Liver (tissue), 9 donors: ENCODE data around the gene TMEM231. TPM values are rescaled to one million over a fixed set of nuclear protein-coding genes. Genes with fewer than 3 reads are reported as not detected.

Experiments used
- DNase-seq: peaks from one replicate; pipeline ENCODE4 v3.0.0-alpha.2; 2017; ENCODE audit warnings: low spot score
- H3K27ac ChIP-seq, 2 donors: one replicate each; pipeline ENCODE4 v1.7.0; 2013; ENCODE audit warnings: inconsistent platforms in 2 of 2, low read length in 2 of 2, control low read depth in 1 of 2, low read depth in 1 of 2, mild to moderate bottlenecking in 1 of 2
- H3K27me3 ChIP-seq, 4 donors: one replicate each; pipeline versions ENCODE4 v1.6.1 to v1.7.0; 2013; ENCODE audit warnings: low read length in 3 of 4, inconsistent platforms in 1 of 4, mild to moderate bottlenecking in 1 of 4, moderate library complexity in 1 of 4; ENCODE audit not compliant: control insufficient read depth in 4 of 4, insufficient read depth in 4 of 4
- H3K36me3 ChIP-seq, 4 donors: one replicate each; pipeline versions ENCODE4 v1.6.1 to v1.7.0; 2013; ENCODE audit warnings: low read length in 3 of 4, mild to moderate bottlenecking in 3 of 4, low read depth in 1 of 4, moderate library complexity in 1 of 4; ENCODE audit not compliant: control insufficient read depth in 4 of 4, insufficient read depth in 3 of 4
- H3K4me1 ChIP-seq, 4 donors: one replicate each; pipeline versions ENCODE4 v1.6.1 to v1.7.0; 2013; ENCODE audit warnings: low read length in 3 of 4, mild to moderate bottlenecking in 3 of 4, moderate library complexity in 1 of 4; ENCODE audit not compliant: control insufficient read depth in 4 of 4, insufficient read depth in 4 of 4
- H3K4me3 ChIP-seq, 3 donors: one replicate each; pipeline versions ENCODE4 v1.6.1 to v1.7.0; 2013; ENCODE audit warnings: low read length in 3 of 3, control low read depth in 1 of 3, low read depth in 1 of 3, mild to moderate bottlenecking in 1 of 3
- H3K9ac ChIP-seq, 2 donors: one replicate each; pipeline ENCODE4 v1.7.0; 2013; ENCODE audit warnings: low read length in 2 of 2, mild to moderate bottlenecking in 2 of 2, moderate library complexity in 2 of 2, control low read depth in 1 of 2, low read depth in 1 of 2
- H3K9me3 ChIP-seq, 4 donors: one replicate each; pipeline versions ENCODE4 v1.6.1 to v1.7.0; 2013; ENCODE audit warnings: low read length in 3 of 4; ENCODE audit not compliant: control insufficient read depth in 4 of 4
- EGR1 ChIP-seq, 2 donors: IDR thresholded peaks; 2 replicates each; pipeline ENCODE4 v1.6.1; 2016 to 2018; ENCODE audit warnings: antibody characterized with exemption in 2 of 2, low read depth in 2 of 2
- FOXA1 ChIP-seq: IDR thresholded peaks from 2 replicates; pipeline ENCODE4 v1.6.1; 2016; ENCODE audit warnings: antibody characterized with exemption
- FOXA2 ChIP-seq: IDR thresholded peaks from 2 replicates; pipeline ENCODE4 v1.6.1; 2016; ENCODE audit warnings: antibody characterized with exemption
- GABPA ChIP-seq, 2 donors: IDR thresholded peaks in 1 of 2; conservative IDR thresholded peaks in 1 of 2; 2 replicates each; pipeline ENCODE4 v1.6.1; 2016; ENCODE audit warnings: antibody characterized with exemption in 2 of 2, mild to moderate bottlenecking in 1 of 2, moderate library complexity in 1 of 2
- HNF4A ChIP-seq, 2 donors: conservative IDR thresholded peaks; 2 replicates each; pipeline ENCODE4 v1.6.1; 2016; ENCODE audit warnings: antibody characterized with exemption in 2 of 2, mild to moderate bottlenecking in 2 of 2
- HNF4G ChIP-seq: IDR thresholded peaks from 2 replicates; pipeline ENCODE4 v1.6.1; 2016; ENCODE audit warnings: antibody characterized with exemption
- JUND ChIP-seq, 2 donors: IDR thresholded peaks; 2 replicates each; pipeline ENCODE4 v1.6.1; 2016; ENCODE audit warnings: antibody characterized with exemption in 2 of 2
- NR2F2 ChIP-seq: IDR thresholded peaks from 2 replicates; pipeline ENCODE4 v1.6.1; 2016; ENCODE audit warnings: antibody characterized with exemption
- RAD21 ChIP-seq, 2 donors: IDR thresholded peaks; 2 replicates each; pipeline ENCODE4 v1.6.1; 2016; ENCODE audit warnings: antibody characterized with exemption in 2 of 2, mild to moderate bottlenecking in 2 of 2
- REST ChIP-seq: IDR thresholded peaks from 2 replicates; pipeline ENCODE4 v1.6.1; 2016; ENCODE audit warnings: antibody characterized with exemption, mild to moderate bottlenecking
- RXRA ChIP-seq, 2 donors: IDR thresholded peaks; 2 replicates each; pipeline ENCODE4 v1.6.1; 2017 to 2018; ENCODE audit warnings: antibody characterized with exemption in 2 of 2, mild to moderate bottlenecking in 1 of 2
- SP1 ChIP-seq: IDR thresholded peaks from 2 replicates; pipeline ENCODE4 v1.6.1; 2018; ENCODE audit warnings: antibody characterized with exemption, mild to moderate bottlenecking
- TAF1 ChIP-seq: conservative IDR thresholded peaks from 2 replicates; pipeline ENCODE4 v1.6.1; 2016; ENCODE audit warnings: antibody characterized with exemption, mild to moderate bottlenecking
- YY1 ChIP-seq: IDR thresholded peaks from 2 replicates; pipeline ENCODE4 v1.6.1; 2016; ENCODE audit warnings: antibody characterized with exemption, mild to moderate bottlenecking
- WGBS: extraction: QIAGEN DNeasy Blood & Tissue Kit; methylation state at CpG from one replicate; pipeline ENCODE4 v1.1.7; 2013; 5-methylcytosine and 5-hydroxymethylcytosine counted together
- polyA plus RNA-seq, 2 donors: library from polyadenylated mRNA; stranded (reverse) in 1 of 2; unstranded in 1 of 2; fragments of 200-250 nt in 1 of 2; fragments of >200 nt in 1 of 2; fragmentation: Nextera tagmentation in 1 of 2; extraction: Ambion mirVana in 1 of 2; gene quantifications; one replicate each; pipeline versions ENCODE4 v1.2.1 to v1.2.3, GENCODE V29; 2013 to 2015
- total RNA-seq, 2 donors: library from RNA; depleted of rRNA; stranded (reverse); fragments of >200 nt; gene quantifications; one replicate each; pipeline ENCODE4 v1.2.3, GENCODE V29; 2014
- TF ChIP-seq, protein P1 (sequence below): IDR thresholded peaks from 2 replicates; pipeline ENCODE4 v1.6.1; 2016; ENCODE audit warnings: antibody characterized with exemption
- TF ChIP-seq, protein P2 (sequence below): IDR thresholded peaks from 2 replicates; pipeline ENCODE4 v1.6.1; 2016; ENCODE audit warnings: antibody characterized with exemption
- TF ChIP-seq, protein P3 (sequence below): fragments of 150-350 bp; IDR thresholded peaks from 2 replicates; pipeline ENCODE4 v1.5.1; 2017; ENCODE audit warnings: improper control_type of control experiment, low read depth, low read length; ENCODE audit not compliant: missing input control
- donor health status: healthy.
- donor health status: healthy.
- donor health status: healthy.
- donor health status: healthy.
- donor health status: healthy.

The TMEM231 gene
- total and polyA plus RNA-seq, 4 donors: 0.60 to 2.1 (median 2.0) TPM

DNA sequence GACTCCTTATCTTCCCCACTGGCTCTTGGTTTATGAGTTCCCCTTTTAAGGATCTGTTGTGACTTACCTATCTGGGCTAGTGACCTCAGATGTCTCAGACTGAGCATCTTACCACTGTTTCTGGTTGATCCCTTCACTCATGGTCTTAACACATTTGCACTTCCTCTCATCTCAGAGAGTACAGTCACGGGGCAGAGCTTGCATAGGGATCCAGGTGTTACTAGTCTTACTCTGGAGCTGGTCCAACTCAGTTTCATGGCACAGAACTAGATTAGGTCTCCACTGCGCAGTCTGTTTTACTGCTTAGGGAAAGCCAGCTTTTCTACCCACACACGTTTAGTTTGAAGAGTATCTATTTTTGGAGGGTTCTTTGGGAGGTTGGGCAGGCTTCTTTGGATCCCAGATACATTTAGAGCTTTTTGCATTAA lies 20.3 kb upstream of the TMEM231 start:
- no peak overlapping the region for H3K4me3 ChIP-seq
- H3K4me1 ChIP-seq: peaks cover 0 to 3% (median 0%) of the 10 kb centered on the region in 4 donors
- no peak overlapping the region for H3K9ac ChIP-seq
- no peak overlapping the region for H3K27ac ChIP-seq
- TF ChIP-seq HNF4G (no peak), EGR1 (IDR thresholded peaks at IDR 0.05; ENCODE audit: low read depth in 2 of 2) (no peak)
- TF ChIP-seq, protein P1, sequence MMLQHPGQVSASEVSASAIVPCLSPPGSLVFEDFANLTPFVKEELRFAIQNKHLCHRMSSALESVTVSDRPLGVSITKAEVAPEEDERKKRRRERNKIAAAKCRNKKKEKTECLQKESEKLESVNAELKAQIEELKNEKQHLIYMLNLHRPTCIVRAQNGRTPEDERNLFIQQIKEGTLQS: no peak
- WGBS: 78% methylated on average over 3 of the region's 3 CpGs
- H3K36me3 ChIP-seq: peaks cover 8 to 59% (median 49%) of the 10 kb centered on the region in 4 donors
- no peaks in the 10 kb centered on the region for H3K27me3 ChIP-seq
- no peaks in the 10 kb centered on the region for H3K9me3 ChIP-seq
- DNase-seq: no peak

GRCh38 chr16:75575958-75576357 lies 19.9 kb upstream of the TMEM231 start:
- no peak overlapping the region for H3K9ac ChIP-seq
- H3K36me3 ChIP-seq: peaks cover 8 to 64% (median 53%) of the 10 kb centered on the region in 4 donors
- H3K27ac ChIP-seq: no peak overlapping the region
- DNase-seq: no peak
- 81% methylated on average over 3 of the region's 3 CpGs for WGBS
- no peaks in the 10 kb centered on the region for H3K27me3 ChIP-seq
- H3K4me1 ChIP-seq: peaks cover 0 to 3% (median 0%) of the 10 kb centered on the region in 4 donors
- H3K4me3 ChIP-seq: no peak overlapping the region
- TF ChIP-seq RAD21 (IDR thresholded peaks at IDR 0.05) (no peak), YY1 (no peak), RXRA (IDR thresholded peaks at IDR 0.05) (no peak), TAF1 (no peak), NR2F2 (no peak), GABPA (IDR thresholded peaks at IDR 0.05 in 1 of 2, conservative IDR thresholded peaks at IDR 0.05 in 1 of 2) (no peak), REST (no peak), SP1 (no peak), FOXA1 (no peak), EGR1 (IDR thresholded peaks at IDR 0.05; ENCODE audit: low read depth in 2 of 2) (no peak)
- TF ChIP-seq, protein P1: no peak
- TF ChIP-seq, protein P2, sequence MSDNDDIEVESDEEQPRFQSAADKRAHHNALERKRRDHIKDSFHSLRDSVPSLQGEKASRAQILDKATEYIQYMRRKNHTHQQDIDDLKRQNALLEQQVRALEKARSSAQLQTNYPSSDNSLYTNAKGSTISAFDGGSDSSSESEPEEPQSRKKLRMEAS: no peak
- H3K9me3 ChIP-seq: no peaks in the 10 kb centered on the region

- Histone ChIP-seq H3K9ac (no peak overlapping the region), H3K27ac (no peak overlapping the region)
- WGBS: 89% methylated on average over 5 of the region's 5 CpGs
- no peak for TF ChIP-seq HNF4A (conservative IDR thresholded peaks at IDR 0.05)
- TF ChIP-seq, protein P3, sequence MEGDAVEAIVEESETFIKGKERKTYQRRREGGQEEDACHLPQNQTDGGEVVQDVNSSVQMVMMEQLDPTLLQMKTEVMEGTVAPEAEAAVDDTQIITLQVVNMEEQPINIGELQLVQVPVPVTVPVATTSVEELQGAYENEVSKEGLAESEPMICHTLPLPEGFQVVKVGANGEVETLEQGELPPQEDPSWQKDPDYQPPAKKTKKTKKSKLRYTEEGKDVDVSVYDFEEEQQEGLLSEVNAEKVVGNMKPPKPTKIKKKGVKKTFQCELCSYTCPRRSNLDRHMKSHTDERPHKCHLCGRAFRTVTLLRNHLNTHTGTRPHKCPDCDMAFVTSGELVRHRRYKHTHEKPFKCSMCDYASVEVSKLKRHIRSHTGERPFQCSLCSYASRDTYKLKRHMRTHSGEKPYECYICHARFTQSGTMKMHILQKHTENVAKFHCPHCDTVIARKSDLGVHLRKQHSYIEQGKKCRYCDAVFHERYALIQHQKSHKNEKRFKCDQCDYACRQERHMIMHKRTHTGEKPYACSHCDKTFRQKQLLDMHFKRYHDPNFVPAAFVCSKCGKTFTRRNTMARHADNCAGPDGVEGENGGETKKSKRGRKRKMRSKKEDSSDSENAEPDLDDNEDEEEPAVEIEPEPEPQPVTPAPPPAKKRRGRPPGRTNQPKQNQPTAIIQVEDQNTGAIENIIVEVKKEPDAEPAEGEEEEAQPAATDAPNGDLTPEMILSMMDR: no peak
- TF ChIP-seq, protein P1: no peak
- TF ChIP-seq FOXA1: no peak
- TF ChIP-seq TAF1: no peak
- TF ChIP-seq, protein P2: no peak
- no peak for TF ChIP-seq JUND (IDR thresholded peaks at IDR 0.05)
- TF ChIP-seq FOXA2: no peak
- TF ChIP-seq SP1: no peak
- TF ChIP-seq RAD21 (IDR thresholded peaks at IDR 0.05): no peak
- no peak for TF ChIP-seq EGR1 (IDR thresholded peaks at IDR 0.05; ENCODE audit: low read depth in 2 of 2)
- no peak for TF ChIP-seq REST
Observed at GRCh38 chr16:75573955-75574354, 17.9 kb upstream of the TMEM231 start.

More at GRCh38 chr16:75573955-75574354, 17.9 kb upstream of the TMEM231 start:
- no peaks in the 10 kb centered on the region for H3K9me3 ChIP-seq
- no peak for DNase-seq
- no peak overlapping the region for H3K4me3 ChIP-seq
- no peaks in the 10 kb centered on the region for H3K27me3 ChIP-seq
- peaks cover 0 to 5% (median 1%) of the 10 kb centered on the region in 4 donors for H3K4me1 ChIP-seq
- H3K36me3 ChIP-seq: peaks cover 10 to 69% (median 62%) of the 10 kb centered on the region in 4 donors
